OCI-LY3 (cell line): ENCODE data around the gene SERF2.

ENCODE experiments used
- CTCF ChIP-seq: fragments of 200-600, 300-600 bp; sonication (generic); IDR thresholded peaks from 2 replicates; pipeline ENCODE4 v1.5.1; 2014; ENCODE audit warnings: antibody characterized with exemption, low read length, low read depth
- EZH2phosphoT487 ChIP-seq: fragments of 200-600 bp; shearing (Covaris generic); IDR thresholded peaks from 2 replicates; pipeline ENCODE4 v1.6.1; 2018; ENCODE audit warnings: antibody characterized with exemption, mixed run types, low read depth

GRCh38 chr15:43826508-43827341, 34.6 kb downstream of the SERF2 start, which contains the start of gene WDR76:
- no peak for TF ChIP-seq CTCF
- no peak for TF ChIP-seq EZH2phosphoT487
